ENCODE measurements around the gene A1BG.

The A1BG gene

GRCh38 chr19:58400316-58400915, 47.1 kb upstream of the A1BG start:
- Histone ChIP-seq H3K27me3 (ENCODE audit: insufficient read depth, poor library complexity, severe bottlenecking) (no peaks in the 10 kb centered on the region), H3K4me3 (replicated peaks; ENCODE audit: insufficient read depth, low read length) (no peak overlapping the region), H3K27ac (replicated peaks) (no peak overlapping the region)
- TF ChIP-seq CTCF (IDR thresholded peaks at IDR 0.05; ENCODE audit: insufficient read depth, low read length) = no peak
- TF ChIP-seq GABPA (IDR thresholded peaks at IDR 0.05; ENCODE audit: low read depth) = no peak
- no peak for TF ChIP-seq SPI1 (IDR thresholded peaks at IDR 0.05; ENCODE audit: borderline replicate concordance, low read depth)
- no peak for TF ChIP-seq REST (IDR thresholded peaks at IDR 0.05; ENCODE audit: insufficient replicate concordance, low read depth)
- no peak for TF ChIP-seq POLR2AphosphoS5 (IDR thresholded peaks at IDR 0.05; ENCODE audit: low read depth)
- no peak for DNase-seq (ENCODE audit: low read depth in 1 of 2, low spot score in 1 of 2)

- TF ChIP-seq GABPA (IDR thresholded peaks at IDR 0.05; ENCODE audit: low read depth) (no peak), REST (IDR thresholded peaks at IDR 0.05; ENCODE audit: insufficient replicate concordance, low read depth) (no peak), SPI1 (IDR thresholded peaks at IDR 0.05; ENCODE audit: borderline replicate concordance, low read depth) (no peak), POLR2AphosphoS5 (IDR thresholded peaks at IDR 0.05; ENCODE audit: low read depth) (no peak), CTCF (IDR thresholded peaks at IDR 0.05; ENCODE audit: insufficient read depth, low read length) (no peak)
- Histone ChIP-seq H3K27ac (replicated peaks) (no peak overlapping the region), H3K4me3 (replicated peaks; ENCODE audit: insufficient read depth, low read length) (no peak overlapping the region), H3K27me3 (ENCODE audit: insufficient read depth, poor library complexity, severe bottlenecking) (no peaks in the 10 kb centered on the region)
- DNase-seq (ENCODE audit: low read depth in 1 of 2, low spot score in 1 of 2) = no peak
These were observed 46.6 kb upstream of the A1BG start for GRCh38 chr19:58399903-58400302.

GRCh38 chr19:58398545-58398944, 45.3 kb upstream of the A1BG start:
- DNase-seq (ENCODE audit: low read depth in 1 of 2, low spot score in 1 of 2) = no peak
- TF ChIP-seq SPI1 (IDR thresholded peaks at IDR 0.05; ENCODE audit: borderline replicate concordance, low read depth) (no peak), POLR2AphosphoS5 (IDR thresholded peaks at IDR 0.05; ENCODE audit: low read depth) (no peak), REST (IDR thresholded peaks at IDR 0.05; ENCODE audit: insufficient replicate concordance, low read depth) (no peak), CTCF (IDR thresholded peaks at IDR 0.05; ENCODE audit: insufficient read depth, low read length) (no peak), GABPA (IDR thresholded peaks at IDR 0.05; ENCODE audit: low read depth) (no peak)
- no peak overlapping the region for H3K27ac ChIP-seq (replicated peaks)

More at GRCh38 chr19:58398545-58398944, 45.3 kb upstream of the A1BG start:
- no peaks in the 10 kb centered on the region for H3K27me3 ChIP-seq (ENCODE audit: insufficient read depth, poor library complexity, severe bottlenecking)
- H3K4me3 ChIP-seq (replicated peaks; ENCODE audit: insufficient read depth, low read length) = no peak overlapping the region
